Measurements from ENCODE around the gene GTPBP1.

DNA sequence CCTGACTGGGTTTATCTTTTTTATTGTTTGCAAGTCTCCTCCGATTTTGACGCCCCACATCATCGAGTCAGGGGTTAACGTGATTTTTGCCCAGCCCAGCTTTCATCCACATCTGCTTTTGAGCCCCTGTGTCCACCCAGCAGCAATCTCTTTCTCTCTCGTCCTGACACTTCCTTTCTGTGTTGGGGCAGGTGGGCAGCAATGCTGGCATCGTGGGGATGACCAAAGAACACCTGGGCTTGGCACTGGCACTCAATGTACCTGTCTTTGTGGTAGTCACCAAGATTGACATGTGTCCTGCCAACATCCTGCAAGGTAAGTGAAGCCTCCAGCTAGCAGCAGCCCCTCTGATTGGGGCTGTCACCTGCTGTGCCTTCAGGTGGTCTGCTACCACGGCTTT lies 15.8 kb downstream of the GTPBP1 start:
- no peak for TF ChIP-seq CTCF (conservative IDR thresholded peaks at IDR 0.05; ENCODE audit: low read depth, low read length)
- no peak for TF ChIP-seq RCOR1 (IDR thresholded peaks at IDR 0.05; ENCODE audit: insufficient replicate concordance, low read length)
- no peak for TF ChIP-seq POLR2A (IDR thresholded peaks at IDR 0.05; ENCODE audit: low read depth, low read length)
- TF ChIP-seq ELK1 (IDR thresholded peaks at IDR 0.05; ENCODE audit: borderline replicate concordance, low read depth, low read length): no peak
- TF ChIP-seq SMC3 (IDR thresholded peaks at IDR 0.05; ENCODE audit: low read depth, low read length): no peak
- TF ChIP-seq BHLHE40 (IDR thresholded peaks at IDR 0.05; ENCODE audit: low read depth, low read length): no peak
- TF ChIP-seq FOS (IDR thresholded peaks at IDR 0.05; ENCODE audit: low read depth, low read length): no peak

Measured in IMR-90 (cell line).